ENCODE data around the gene VTCN1.

The VTCN1 gene

GRCh38 chr1:117208580-117208979, 2.1 kb downstream of the VTCN1 start:
- DNase-seq = no peak

- DNase-seq = no peak
These were observed 5.4 kb downstream of the VTCN1 start for GRCh38 chr1:117205368-117205767.

- no peak for DNase-seq
These were observed 8.9 kb downstream of the VTCN1 start for GRCh38 chr1:117201808-117202207.

DNA sequence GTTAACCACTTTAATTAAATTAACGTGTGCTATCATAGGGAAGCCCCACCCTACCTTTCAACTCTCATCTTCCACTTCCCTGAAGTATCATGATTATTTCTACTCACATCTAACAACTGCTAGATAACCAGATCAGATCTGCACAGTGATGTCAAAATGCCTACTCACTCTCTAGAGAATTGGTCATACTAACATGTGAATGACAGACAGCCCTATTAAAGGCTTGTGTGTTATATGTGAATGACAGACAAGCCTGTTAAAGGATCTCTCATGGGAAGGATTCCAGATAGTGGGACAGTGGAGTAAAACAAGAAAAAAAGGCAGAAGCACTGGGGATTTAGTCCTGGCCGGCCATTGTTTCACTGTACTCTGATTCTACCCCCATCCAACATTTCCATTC, 12.6 kb downstream of the VTCN1 start:
- DNase-seq = no peak

- no peak for DNase-seq
These were observed 21.0 kb downstream of the VTCN1 start for GRCh38 chr1:117189726-117190125.

DNA sequence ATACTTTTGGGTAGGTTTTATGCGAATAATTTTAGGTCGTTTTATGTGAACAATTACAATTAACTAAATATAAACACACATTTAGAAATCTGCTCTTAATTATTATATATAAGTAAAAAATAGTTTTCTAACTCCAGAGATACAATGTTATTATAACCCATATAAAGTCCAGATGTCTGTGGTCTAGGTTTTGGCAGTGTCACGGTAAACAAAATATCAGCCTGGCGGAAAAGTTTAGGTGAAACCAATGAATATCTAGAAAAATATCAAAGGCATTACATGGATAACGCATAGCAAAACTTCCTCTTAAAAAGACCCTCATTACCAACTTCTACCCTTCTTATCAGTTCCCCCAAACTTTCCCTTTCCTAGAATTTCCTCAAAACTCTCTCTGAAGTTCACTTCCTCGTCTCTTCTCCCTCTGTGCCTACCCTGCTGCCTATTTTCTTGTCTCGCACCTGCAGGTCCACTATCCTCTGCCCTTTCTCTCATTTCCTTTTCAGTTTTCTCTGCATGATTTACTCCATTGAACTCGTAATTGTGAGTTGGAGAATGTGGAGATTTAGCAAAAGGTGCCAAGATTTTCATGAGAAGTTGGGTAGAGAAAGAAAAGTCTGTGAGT, 21.8 kb downstream of the VTCN1 start:
- DNase-seq = no peak

GRCh38 chr1:117188170-117188815, 22.4 kb downstream of the VTCN1 start:
- DNase-seq = no peak

DNA sequence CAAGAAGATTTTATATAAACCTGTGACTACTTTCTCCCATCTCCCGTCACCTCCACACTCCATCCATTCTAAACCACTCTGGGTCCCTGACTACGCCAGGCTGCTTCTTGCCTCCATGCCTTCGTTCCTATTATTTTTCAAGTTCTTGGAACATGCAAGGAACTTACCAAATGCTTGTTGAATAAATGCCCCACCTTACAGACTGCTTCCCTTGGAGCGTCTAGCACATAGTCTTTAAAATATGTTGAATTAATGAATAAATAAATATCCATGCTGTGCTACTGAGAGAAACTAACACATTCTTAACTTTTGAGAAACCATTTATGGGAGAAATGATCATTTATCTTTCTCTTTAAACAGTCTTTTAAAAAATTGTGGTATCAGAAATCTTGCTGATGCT, 27.6 kb downstream of the VTCN1 start:
- no peak for DNase-seq

- DNase-seq = no peak
These were observed 28.4 kb downstream of the VTCN1 start for GRCh38 chr1:117182319-117182718.

DNA sequence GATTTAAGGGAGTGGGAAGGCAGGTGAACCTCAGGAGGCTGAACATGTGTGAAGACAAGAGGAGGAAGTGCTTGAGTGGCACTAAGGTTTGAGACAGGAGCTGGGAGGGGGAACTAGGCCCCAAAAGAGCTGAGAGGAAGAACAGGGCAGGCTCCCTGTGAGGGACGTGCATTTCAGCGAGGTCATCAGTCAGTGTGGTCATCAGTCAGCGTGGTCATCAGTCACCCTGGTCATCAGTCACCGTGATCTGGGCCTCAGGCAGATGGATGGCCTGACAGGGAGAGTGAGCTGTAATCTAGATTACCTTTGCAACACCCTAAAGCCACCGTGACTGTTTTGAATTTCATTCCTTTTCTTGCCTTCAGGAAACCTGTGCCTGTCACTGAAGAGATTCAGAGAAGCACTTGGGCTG, 29.1 kb downstream of the VTCN1 start:
- DNase-seq = no peak

- DNase-seq = no peak
These were observed 30.4 kb downstream of the VTCN1 start for GRCh38 chr1:117180147-117180967.

GRCh38 chr1:117179471-117179870, 31.3 kb downstream of the VTCN1 start:
- DNase-seq = no peak

DNA sequence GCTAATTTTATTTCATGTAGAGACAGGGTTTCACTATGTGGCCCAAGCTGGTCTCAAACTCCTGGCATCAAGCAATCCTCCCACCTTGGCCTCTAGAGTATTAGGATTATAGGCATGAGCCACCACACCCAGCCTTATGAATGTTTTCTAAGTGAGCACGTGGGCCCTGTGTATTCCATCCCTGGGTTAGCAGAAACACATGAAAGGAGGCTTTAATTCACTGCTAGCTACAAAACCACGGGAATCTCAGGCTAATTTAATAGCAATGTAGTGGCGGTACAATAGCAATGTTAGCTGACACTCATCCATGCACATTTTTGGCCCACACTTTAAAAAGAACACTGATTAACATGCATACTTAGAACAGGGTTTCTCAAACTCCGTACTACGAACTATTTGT, 32.0 kb downstream of the VTCN1 start:
- DNase-seq = no peak

- no peak for DNase-seq
These were observed 33.4 kb downstream of the VTCN1 start for GRCh38 chr1:117177376-117177775.

DNA sequence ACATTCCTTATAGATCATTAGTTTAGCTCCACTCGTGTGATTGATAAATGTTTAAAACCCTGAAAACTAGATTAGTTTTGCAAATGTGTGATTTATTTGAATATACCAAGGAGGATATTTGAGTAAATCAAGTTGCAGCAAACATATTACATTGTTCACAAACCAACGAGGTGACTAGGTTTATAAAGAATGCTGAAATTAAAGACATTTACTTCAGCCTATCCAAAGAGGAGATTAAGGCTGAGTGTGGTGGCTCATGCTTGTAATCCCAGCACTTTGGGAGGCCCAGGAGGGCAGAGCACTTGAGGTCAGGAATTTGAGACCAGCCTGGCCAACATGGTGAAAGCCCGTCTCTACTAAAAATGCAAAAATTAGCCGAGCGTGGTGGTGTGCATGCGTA, 34.1 kb downstream of the VTCN1 start:
- no peak for DNase-seq

- no peak for DNase-seq
These were observed 35.9 kb downstream of the VTCN1 start for GRCh38 chr1:117174851-117175250.

DNA sequence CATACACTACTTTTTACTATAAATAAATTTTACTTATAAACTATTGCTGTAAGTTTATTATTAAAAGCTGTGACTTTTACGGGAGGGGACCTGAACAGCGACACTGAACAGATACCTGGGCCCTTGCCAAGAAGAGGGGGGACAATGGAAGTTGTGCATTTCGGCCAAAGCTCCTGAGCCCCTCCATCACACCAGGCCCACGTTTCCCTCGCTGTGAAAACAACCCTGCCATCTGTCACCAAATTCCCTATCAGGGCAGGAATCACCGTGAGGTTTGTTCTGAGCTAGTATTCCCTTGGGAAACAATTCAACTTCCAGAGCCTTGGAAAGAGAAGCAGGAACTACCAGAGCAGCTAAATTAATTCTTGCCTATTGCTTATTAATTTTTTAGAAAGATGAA, 37.0 kb downstream of the VTCN1 start:
- DNase-seq = no peak

GRCh38 chr1:117173006-117173405, 37.7 kb downstream of the VTCN1 start:
- no peak for DNase-seq

DNA sequence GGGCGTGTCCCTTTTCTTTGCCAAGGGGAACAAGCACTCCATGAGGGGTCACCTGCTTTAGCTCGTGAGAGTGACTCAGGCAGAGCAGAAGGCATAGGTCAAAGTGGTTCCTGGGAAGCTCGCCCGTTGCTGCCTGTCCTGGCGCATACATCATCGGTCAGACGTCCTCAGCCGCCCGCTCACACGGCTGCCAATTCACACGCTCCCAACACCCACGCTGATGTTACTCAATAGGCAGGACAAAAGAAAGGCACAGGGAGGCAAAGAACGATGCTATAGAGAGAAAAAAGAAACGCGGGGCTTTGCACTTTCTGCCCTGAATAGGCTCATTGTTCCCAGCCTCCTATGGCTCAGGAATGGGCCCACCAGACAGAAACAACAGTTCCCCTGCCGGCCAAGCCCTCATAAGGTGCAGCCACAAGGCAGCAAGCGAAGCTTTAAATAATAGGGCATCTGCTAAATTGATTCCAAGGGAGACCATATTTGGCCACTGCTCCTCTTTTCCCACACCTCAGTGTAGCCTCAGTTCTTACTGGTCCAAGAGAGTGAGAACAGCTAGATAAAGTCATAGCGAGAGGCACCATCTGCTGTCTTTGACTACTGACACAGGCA, 38.7 kb downstream of the VTCN1 start:
- no peak for DNase-seq

- no peak for DNase-seq
These were observed 40.7 kb downstream of the VTCN1 start for GRCh38 chr1:117169871-117170596.

DNA sequence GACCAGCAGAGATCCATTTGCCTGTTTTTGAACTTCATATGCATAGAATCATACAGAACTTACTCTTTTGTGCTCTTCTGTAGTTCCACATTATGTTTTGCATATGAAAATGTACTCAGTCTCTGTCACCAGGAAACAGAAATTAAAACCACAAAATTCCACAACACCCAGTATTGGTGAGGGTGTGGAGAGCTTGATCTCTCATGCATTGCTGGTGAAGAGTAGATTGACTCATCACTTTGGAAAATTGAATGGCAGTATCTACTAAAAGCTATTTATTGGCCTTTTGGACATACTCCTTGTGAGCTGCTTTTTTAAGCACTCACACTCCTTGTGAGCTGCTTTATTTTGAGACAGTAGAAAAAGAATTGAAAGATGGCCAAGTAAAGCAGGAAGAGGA, 43.3 kb downstream of the VTCN1 start:
- no peak for DNase-seq

GRCh38 chr1:117166076-117166475, 44.7 kb downstream of the VTCN1 start:
- DNase-seq = no peak

DNA sequence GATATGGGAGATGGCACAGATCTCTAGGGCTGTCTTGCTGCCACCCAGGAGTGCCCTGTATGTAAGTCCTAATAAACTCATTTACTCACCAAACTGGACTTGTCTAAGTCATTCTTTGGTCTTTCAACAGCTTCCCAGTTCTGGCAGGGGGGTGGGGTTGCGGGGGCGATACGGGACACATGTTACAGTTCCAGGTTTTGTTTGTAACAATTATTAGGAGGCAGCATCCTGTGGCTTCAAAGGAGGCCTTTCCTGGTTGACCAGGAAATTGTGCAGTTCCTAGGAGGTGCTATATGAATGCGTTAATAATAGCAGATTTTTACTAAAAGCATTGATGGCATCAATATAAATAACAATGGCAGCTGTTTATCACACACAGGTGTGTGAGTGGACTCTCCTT, 46.5 kb downstream of the VTCN1 start:
- DNase-seq = no peak
